Hepatic stellate cell (primary cell): ENCODE data around the gene USP21.

Source experiments
- DNase-seq: peaks from one replicate; pipeline ENCODE4 v3.0.0; 2011; ENCODE audit warnings: low spot score

The USP21 gene

DNA sequence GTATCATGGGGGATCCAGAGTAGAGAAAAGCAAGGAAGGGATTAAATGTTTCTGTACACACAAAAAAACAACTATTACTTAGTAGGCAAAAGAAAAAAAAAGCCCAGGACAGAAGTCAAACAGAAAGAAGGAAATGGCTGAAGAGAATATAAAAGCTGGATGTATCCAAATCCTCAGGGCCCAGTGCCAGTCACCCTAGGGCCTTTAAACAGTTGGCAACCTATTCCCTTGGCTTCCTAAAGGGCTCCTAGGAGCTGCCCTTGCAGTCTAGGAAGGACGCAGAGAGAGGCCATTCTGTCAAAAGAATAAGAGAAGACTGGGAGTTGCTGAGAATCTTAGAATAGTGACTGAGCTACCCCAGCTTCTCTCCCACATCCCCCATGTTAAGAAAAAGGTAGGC is 13.0 kb downstream of the USP21 start:
- DNase-seq: no peak

DNA sequence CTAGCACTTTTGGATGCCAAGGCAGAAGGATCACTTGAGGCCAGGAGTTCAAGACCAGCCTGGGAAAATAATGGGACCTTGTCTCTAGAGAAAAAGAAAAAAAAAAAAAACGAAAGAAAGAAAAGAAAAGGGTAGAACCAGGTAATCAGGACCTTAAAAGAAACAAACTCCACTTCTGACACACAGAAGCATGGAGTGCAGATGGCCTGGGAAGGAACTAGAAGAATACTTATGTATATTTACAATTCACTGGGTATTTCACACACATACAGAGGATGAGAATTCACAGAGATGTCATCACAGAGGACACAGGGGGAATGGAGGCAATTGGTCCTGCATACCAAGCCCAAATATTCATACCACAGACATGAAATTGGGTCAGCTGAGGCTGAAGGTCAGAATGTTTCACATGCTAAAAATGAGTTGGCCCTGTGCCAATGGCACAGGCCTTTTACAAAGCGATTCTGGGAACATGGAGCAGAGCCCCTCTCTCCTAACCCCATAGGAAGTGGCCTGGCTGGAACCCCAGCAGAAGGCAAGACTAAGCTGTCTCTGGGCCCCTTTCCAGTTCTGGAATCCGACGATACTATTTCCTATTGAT is 13.6 kb downstream of the USP21 start:
- peak; percentile 97 for DNase-seq

DNA sequence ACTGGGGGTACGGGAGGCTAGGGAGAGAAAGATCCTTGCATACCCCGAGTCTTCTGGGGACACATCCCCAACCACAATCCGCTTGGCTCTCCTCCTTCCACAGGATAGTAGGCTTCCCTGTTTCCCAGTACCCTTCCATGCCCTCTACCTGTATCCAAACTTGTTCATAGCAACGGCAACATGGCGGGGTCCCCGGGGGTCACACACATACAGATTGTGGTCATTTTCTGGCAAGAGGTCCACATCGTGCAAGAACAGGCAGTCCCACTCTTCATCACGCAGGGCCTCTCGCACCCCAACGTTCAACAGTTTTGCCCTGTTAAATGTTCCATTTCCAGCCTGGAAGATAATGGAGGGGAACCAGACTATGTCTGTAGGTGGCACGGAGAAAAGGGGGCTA is 14.4 kb downstream of the USP21 start:
- DNase-seq: no peak

DNA sequence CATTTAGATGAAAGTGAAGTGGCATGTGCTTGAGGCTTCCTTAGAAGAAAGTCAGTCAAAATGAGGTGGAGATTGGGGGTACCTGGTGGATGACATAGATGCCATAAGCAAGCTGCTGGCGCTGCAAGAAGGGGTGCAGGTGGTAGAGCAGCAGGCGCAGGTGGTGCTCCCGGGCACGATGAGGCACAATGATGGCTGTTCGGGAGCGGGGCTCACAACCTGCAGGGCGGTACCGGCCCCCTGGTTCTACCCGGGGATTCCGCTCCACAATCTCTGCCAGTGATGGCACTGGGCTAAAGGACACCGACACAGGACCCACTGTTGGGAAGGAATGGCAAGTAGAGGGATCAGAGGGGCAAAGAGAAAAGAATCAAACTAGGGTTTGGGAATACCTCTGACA is 15.6 kb downstream of the USP21 start:
- DNase-seq: no peak

DNA sequence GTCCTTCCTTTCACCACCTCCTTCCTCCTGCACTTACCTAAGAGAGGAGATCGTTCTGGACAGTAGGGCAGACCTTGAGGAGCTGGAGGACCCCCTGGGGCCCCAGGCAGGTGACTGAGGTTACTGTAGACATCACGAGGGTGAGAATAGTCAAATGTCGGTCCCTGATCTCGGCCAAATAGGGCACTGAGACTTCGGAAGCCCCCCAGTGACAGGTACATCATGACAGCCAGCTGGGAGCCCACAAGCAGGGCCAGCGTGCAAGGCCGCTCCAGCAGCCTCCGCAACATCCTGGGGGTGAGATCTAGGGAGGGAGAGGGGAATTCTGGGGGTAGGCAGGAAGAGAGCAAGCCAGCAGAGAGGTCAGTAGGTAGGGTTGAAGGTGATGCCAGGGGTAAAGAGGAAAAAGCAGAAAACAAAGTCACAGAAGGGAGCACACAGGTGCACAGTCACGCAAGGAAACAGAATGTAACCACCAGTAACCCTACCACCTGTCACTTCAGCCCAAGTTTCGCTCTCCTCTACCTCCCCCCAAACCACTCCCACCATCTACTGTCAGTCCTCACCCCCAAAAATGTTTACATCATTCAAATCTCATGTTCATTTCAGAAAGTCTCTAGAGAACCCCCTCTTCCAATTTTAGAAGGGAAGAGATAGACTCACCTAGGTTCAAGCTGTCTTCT is 16.6 kb downstream of the USP21 start:
- no peak for DNase-seq

DNA sequence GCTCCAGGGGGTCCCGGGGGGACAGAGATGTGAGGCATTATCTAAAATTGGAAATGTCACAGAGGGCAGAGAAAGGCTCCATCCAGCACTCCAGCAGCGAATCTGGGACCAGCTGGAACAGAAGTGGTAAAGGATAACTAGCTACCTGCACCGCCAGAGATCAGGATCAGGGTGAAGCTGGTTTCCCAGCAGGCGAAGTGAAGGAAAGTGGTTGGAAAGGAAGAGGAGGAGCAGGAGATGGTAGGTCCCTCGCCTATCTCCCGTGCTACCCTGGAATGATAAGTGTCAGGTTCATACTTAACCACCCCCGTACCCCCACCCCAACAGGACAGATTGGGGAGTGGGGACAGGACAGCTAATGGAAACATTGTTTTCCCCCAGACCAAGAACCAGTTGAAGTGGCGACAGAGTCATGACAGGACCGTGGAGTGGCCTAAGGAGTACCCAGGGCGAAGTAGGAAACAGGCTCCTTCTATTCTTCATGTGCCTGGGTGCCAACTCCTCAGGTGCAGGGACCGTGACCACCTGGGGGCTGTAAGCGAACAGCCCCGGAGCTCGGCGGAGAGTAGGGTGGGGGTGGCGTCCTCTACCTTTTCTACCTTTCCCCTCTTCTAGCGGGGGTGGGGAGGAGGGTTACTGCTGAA is 17.3 kb downstream of the USP21 start:
- peak; percentile 16 for DNase-seq

DNA sequence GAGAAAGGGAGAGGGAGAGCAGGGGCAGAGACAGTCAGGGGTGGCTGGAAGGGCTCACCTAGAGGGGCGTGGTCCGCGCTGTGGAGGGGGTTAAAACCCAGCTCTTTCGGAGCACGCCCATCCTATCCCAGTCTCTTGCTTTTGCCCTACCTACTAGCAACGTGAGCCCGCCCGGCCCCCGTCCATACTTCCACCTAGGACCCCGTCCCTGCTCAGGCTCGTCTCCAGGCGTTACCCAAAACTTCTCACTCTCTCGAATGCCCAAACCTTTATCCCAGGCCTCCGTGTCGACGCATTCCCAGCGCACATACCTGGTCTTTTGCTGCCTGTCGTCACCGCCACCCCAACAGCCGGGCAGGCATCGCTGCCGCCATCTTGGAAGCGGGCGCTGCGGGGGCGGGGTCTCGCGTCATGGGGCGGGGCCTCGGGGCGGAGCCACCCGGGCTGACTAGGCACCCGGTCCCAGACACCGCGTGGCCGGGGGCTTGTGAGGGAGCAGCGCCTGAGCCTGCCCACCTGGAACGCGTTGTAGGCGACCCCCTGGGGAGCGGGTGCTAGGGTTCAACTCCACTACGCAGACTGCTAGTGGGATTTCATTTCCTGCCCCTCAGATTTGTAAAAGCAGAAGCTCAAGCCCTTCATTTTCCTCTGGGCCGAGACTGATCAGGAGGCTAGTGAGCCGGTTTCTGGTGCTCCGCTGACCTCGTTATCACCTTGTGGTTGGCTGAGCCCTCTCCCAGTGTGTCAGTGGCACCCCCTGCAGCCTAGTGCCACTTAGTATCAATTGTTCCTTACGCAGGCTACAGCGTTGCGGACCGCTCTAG is 18.0 kb downstream of the USP21 start, which contains the start of gene B4GALT3:
Gene B4GALT3 (minus strand): TSS at position 396 of the 824 bp plus-strand sequence. CDS start 1,447 bp downstream, outside the sequence.
- DNase-seq: peak; percentile 94

DNA sequence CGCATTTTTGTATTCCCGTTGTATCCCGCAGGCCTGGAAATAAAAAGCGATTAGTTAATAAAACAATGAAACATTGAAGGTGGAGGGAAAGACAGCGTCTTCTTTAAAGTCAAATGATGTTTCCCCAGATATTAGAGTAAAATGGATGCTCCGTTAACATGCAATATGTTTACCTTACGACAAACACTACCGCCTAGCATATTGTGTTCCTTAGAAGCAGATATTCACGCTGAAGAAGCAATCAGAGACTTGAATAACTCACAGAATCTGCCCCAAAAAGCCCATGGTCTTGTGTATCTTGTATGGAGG is 18.6 kb downstream of the USP21 start:
- DNase-seq: no peak

DNA sequence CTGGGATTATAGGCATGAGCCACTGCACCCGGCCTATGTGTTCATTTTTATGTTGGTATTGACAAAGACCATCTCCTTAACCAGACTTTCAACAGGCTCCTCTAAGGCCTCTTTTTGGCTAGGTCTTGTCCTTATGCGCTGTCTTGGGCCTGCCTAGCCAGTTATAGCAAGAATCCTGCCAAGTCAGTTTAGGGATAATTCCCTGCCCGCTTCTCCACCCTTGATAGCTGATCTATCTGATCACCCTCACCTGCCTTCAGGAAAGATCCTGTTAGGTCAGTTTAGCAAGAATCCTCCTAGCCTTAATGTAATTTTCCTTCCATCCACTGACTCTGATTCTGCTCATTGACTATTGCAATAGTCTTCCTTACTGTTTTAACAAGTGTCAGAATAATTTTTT is 20.4 kb downstream of the USP21 start:
- no peak for DNase-seq

DNA sequence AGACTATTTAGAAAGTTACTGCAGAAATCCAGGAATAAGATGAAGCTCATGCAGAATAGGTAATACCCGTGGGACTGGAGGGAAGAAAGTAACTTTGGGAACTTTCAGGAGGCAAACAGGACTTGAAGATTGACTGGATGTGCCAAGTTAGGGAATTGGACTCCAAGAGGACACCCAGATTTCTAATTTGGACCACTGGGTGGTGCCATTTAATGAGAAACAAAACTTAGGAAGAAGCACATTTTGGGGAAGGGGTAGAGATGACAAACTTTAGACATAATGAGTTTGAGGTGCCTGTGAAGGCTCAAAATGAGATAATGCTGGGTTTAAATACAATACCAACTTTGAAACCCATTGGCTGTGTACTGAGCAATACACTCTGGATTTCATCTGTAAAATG is 21.3 kb downstream of the USP21 start:
- peak; percentile 27 for DNase-seq

DNA sequence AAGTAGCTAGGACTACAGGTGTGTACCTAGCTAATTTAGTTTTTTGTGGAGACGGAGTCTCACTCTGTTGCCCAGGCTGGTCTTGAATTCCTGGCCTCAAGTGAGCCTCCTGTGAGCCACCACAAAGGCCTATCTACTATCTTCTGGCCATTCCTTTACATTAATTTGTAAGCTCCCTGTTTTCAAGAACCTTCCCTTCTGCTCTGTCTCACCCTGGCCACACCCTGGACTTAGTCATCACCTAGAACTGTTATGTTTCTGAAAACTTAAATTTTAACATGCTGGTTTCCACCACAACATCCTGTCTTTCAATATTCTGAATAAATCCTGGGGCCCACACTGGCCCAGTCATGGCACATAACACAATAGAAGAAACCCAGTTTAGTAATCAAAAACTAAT is 22.9 kb downstream of the USP21 start:
- peak; percentile 53 for DNase-seq

DNA sequence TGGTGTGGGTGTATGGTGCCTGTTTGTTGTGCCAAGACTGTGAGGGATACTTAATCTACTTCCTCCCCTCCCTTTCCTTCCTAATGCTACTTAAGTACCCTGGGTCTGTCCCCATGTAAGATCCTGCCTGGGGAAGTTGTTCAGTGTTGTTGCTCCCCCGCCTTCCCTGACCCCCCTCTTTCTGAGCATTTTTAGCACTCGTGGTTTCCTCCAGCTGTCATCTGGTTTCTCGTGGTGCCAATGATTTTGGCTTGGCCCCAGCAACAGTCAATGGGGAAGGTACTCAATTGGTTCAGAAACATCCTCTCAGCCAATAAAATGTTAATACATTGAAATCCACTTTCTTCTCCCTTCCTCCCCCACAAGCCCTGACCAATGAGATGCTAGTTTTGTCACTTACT is 26.0 kb downstream of the USP21 start:
- peak; percentile 77 for DNase-seq

DNA sequence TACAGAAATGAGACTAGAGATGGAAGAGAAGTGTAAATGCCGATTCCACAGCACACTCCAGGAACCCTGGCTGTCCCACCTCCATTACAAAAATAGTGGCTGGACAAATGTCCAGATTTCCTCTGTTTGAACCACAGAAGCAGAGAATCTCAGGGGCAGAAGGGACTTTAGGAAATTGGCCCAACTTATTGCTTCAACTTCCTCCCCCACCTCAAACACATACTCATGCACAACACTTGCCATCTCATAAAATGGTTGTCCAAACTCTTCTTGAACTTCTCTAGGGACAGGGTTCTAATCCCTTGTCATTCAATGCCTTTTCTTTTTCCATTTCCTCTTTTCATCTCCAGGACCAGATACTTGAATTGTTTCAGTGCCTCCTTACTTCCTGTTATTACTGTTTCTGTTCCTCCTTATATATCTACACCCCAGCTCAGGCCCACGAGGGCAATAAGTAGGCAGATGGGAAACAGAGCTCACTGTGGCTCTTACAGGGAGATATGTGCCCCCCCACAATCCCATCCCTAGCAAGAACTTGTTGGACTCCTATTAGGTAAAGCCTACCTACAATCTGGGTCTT is 26.5 kb downstream of the USP21 start:
- no peak for DNase-seq

DNA sequence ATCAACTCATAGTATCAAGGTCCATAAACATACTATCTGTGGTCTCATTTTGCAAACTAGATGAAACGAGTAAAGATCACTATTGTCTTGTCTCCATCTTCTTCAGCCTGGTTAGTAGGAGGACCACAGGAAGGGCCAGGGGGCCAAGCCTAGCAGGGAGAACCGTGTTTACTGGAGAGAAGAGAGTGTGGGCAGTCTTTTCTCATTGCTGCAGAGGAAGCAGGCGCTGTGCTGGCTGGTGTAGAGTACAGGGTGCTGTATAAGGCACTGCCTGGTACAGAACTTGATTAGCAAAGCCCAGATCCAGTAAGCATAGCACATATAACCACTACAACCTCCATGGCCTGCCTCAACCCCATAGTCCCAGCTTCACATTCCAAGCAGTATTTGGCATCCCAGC is 28.0 kb downstream of the USP21 start:
- DNase-seq: no peak

DNA sequence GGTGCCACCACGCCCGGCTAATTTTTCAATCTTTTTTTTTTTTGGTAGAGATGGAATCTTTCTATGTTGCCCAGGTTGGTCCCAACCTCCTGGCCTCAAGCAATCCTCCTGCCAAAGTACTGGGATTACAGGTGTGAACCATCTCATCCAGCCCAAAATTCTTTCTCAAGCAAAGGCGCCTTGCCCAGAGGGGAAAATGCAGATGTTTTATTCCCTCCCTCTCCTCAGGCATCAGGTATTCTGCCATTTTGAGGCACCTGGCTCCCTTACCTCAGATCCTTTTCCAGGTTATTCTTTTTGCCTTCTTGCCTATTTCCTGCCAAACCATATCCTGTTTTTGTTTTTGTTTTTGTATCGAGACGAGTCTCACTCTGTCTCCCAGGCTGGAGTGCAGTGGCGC is 29.1 kb downstream of the USP21 start:
- DNase-seq: no peak

DNA sequence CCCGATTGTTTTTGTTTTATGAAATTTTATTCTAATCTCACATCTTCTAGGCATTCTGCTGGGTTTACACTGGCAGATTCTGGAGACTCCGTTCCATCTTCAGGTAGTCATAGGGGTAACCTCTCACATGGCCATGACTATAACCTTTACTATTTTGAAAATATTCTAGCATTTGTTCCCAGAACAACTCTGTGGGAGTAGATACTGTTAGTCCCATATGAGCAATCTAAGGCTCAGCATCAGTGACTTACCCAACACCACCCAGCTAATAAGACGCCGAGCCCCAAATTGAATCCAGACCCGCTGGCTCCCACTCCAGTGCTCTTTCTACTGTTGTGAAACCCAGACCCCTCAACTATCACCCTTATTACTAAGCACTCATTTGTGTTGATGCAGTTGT is 29.7 kb downstream of the USP21 start:
- no peak for DNase-seq

DNA sequence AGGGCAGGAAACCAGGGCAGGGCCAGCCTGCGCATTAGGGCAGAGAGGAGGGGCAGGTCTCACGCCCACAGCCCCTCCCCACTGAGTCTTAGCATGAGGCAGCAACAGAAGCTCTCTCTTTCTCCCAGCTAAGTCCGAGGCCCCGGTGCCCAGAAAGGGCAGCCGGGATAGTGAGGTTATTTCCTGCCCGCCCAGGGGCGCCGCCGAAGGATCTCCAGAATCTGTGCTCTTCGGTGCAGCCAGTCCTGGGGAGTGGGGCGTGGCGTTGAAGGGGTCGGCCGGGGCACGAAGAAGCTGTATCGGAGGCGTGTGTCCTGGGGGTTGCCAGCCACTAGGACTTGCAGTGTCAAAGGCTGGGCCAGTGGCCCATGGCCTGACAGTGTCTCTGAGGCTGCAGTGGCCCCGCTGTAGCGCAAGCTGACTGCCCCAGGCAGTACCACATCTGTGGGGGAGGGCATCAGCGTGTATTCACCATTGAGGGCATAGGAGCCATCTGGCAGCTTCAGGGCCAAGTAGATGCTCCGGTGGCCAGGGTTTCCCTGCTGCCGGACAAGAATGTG is 31.7 kb downstream of the USP21 start:
- no peak for DNase-seq

DNA sequence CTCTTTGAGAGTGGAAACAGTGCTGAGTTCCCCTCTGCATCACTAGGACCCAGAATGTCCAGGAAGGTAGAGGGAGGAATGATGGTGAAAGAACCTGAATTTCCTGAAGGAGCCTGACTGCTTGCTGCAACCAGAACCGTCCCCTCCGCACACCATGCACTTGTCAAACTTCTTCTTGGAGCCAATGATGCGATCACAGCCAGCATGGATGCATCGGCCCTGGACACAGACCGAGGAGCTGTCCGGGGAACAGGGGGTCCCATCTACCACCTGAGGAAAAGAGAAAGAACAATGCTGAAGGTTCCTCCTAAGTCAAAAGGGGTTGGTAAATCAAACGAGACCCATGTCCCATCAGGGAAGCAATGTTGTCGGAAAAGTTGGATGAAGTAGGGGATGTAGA is 32.7 kb downstream of the USP21 start:
- DNase-seq: no peak

DNA sequence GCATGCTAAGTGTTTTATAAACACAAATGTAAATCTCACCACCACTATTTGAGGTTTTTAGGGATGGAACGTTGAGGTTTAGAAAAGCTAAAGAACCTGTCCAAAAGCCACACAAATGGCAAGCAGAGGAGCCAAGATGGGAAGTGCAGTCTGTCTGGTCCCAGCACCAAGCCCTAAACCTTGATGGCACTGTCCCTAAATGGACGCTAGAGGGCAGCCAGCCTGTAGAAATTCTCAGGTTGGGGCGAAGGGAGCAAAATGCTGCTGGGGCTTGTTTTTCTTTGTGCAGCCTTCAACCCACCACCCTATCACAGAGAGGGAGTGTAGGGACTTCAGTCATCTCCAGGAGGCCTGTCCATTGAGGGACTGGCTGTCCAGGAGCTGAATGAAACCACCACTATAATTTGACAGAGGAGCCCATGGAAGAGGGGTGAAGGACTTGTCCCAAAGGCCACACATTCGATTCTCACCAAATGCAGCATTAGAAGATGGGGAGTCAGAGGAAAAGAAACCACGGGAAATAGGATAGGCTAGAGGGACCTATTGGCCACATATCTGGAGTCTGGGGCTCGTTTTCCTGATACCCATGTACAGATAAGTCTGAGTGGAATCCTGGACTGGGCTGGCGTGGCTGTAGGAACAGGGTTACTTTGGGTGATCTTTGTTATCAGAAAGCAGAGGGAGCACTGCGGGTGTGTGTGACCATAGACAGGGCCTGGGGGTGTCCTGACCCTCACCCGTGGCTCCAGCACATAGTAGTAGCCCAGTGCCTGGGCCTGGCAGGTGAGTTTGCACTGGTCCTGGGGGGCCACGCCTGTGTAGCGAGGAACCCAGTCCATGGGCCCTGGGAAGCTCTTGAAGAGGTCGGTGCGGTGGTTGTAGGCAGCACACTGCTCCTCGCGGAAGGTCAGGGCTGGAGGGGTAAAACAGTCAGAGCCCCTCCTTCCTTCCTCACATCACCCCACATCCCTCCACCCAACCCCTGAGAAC is 33.5 kb downstream of the USP21 start:
- peak; percentile 84 for DNase-seq

DNA sequence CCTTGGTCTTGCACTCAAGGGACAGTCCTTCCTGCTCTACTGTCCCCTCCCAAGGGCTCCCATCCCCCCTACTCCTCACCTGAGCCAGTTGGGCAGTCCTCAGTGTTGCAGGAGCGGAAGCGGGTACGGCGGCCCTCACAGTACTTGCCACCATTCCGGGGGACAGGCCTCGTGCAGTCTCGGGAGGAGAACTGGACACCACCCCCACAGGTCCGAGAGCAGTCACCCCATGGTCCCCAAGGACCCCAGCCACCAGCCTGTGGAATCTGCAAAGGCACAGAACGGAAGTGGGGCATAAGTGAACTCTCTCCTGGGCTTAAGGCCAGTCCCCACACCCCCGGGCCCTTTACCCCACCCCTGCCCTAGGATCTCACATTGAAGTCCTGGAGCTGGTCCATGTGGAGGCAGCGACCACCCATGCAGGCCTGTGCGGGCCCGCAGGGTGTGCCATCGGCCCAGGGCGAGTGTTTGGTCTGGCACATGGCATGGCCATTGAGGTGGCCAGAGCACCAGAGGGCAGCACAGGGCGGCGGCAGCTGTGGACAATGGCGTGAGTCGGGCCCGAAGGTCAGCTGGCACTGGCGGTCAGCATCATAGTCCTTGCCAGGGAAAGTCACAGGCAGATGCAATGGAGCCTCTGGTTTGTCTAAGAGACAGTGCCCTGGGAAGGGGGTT is 34.4 kb downstream of the USP21 start:
- no peak for DNase-seq
